AG08396 (cell line): ENCODE data around the gene EYA3.

ENCODE experiments used
- DNase-seq: peaks from one replicate; pipeline ENCODE4 v3.0.0; 2012; ENCODE audit warnings: low spot score, mixed read lengths

Gene EYA3

GRCh38 chr1:28112388-28113241, 24.2 kb upstream of the EYA3 start:
- peak; percentile 63 for DNase-seq

- no peak for DNase-seq
Observed at GRCh38 chr1:28111157-28111556, 22.7 kb upstream of the EYA3 start.

GRCh38 chr1:28110555-28110954, 22.1 kb upstream of the EYA3 start:
- no peak for DNase-seq

- DNase-seq, result no peak
Observed at GRCh38 chr1:28109639-28110038, 21.2 kb upstream of the EYA3 start.

- no peak for DNase-seq
Observed at GRCh38 chr1:28108001-28108400, 19.6 kb upstream of the EYA3 start.

- DNase-seq, result peak; percentile 67
Observed at GRCh38 chr1:28104866-28105467, 16.6 kb upstream of the EYA3 start.

- DNase-seq, result no peak
Observed at GRCh38 chr1:28102189-28102588, 13.8 kb upstream of the EYA3 start.

- peak; percentile 17 for DNase-seq
Observed at GRCh38 chr1:28099050-28099769, 10.8 kb upstream of the EYA3 start.

- no peak for DNase-seq
Observed at GRCh38 chr1:28097100-28097472, 8.7 kb upstream of the EYA3 start.

GRCh38 chr1:28096210-28097099, 8.0 kb upstream of the EYA3 start:
- DNase-seq, result no peak

- peak; percentile 35 for DNase-seq
Observed at GRCh38 chr1:28091043-28091781, 2.8 kb upstream of the EYA3 start.

- peak; percentile 16 for DNase-seq
Observed at GRCh38 chr1:28087614-28088167, 719 bp downstream of the EYA3 start.

- no peak for DNase-seq
Observed at GRCh38 chr1:28086651-28087050, 1.8 kb downstream of the EYA3 start.

- no peak for DNase-seq
Observed at GRCh38 chr1:28085129-28085528, 3.3 kb downstream of the EYA3 start.

- no peak for DNase-seq
Observed at GRCh38 chr1:28083876-28084275, 4.5 kb downstream of the EYA3 start.

GRCh38 chr1:28078680-28079626, 9.5 kb downstream of the EYA3 start:
- DNase-seq, result peak; percentile 19

GRCh38 chr1:28078262-28078661, 10.1 kb downstream of the EYA3 start:
- DNase-seq, result no peak

- DNase-seq, result no peak
Observed at GRCh38 chr1:28074892-28075511, 13.4 kb downstream of the EYA3 start.

- no peak for DNase-seq
Observed at GRCh38 chr1:28073867-28074266, 14.5 kb downstream of the EYA3 start.
